ENCODE measurements around the gene TEX13D.

TEX13D gene

GRCh38 chrX:124346877-124347241 is 14.4 kb downstream of the TEX13D start:
- no peak overlapping the region for H3K4me3 ChIP-seq (replicated peaks; ENCODE audit: insufficient read depth, low read length)
- TF ChIP-seq REST (IDR thresholded peaks at IDR 0.05; ENCODE audit: insufficient replicate concordance, low read depth), result no peak
- no peak for TF ChIP-seq GABPA (IDR thresholded peaks at IDR 0.05; ENCODE audit: low read depth)
- TF ChIP-seq CTCF (IDR thresholded peaks at IDR 0.05; ENCODE audit: insufficient read depth, low read length), result no peak
- TF ChIP-seq POLR2AphosphoS5 (IDR thresholded peaks at IDR 0.05; ENCODE audit: low read depth), result no peak
- TF ChIP-seq SPI1 (IDR thresholded peaks at IDR 0.05; ENCODE audit: borderline replicate concordance, low read depth), result no peak
- H3K27ac ChIP-seq (replicated peaks), result no peak overlapping the region
- no peak for DNase-seq (ENCODE audit: low read depth in 1 of 2, low spot score in 1 of 2)
- H3K27me3 ChIP-seq (ENCODE audit: insufficient read depth, poor library complexity, severe bottlenecking), result no peaks in the 10 kb centered on the region

GRCh38 chrX:124347242-124347641 is 14.8 kb downstream of the TEX13D start:
- DNase-seq (ENCODE audit: low read depth in 1 of 2, low spot score in 1 of 2), result no peak
- Histone ChIP-seq H3K27ac (replicated peaks) (no peak overlapping the region), H3K4me3 (replicated peaks; ENCODE audit: insufficient read depth, low read length) (no peak overlapping the region), H3K27me3 (ENCODE audit: insufficient read depth, poor library complexity, severe bottlenecking) (no peaks in the 10 kb centered on the region)
- no peak for TF ChIP-seq POLR2AphosphoS5 (IDR thresholded peaks at IDR 0.05; ENCODE audit: low read depth)
- TF ChIP-seq REST (IDR thresholded peaks at IDR 0.05; ENCODE audit: insufficient replicate concordance, low read depth), result no peak
- no peak for TF ChIP-seq SPI1 (IDR thresholded peaks at IDR 0.05; ENCODE audit: borderline replicate concordance, low read depth)
- TF ChIP-seq GABPA (IDR thresholded peaks at IDR 0.05; ENCODE audit: low read depth), result no peak
- TF ChIP-seq CTCF (IDR thresholded peaks at IDR 0.05; ENCODE audit: insufficient read depth, low read length), result no peak

GRCh38 chrX:124348182-124348581 is 15.7 kb downstream of the TEX13D start:
- Histone ChIP-seq H3K27me3 (ENCODE audit: insufficient read depth, poor library complexity, severe bottlenecking) (no peaks in the 10 kb centered on the region), H3K27ac (replicated peaks) (no peak overlapping the region), H3K4me3 (replicated peaks; ENCODE audit: insufficient read depth, low read length) (no peak overlapping the region)
- no peak for DNase-seq (ENCODE audit: low read depth in 1 of 2, low spot score in 1 of 2)
- TF ChIP-seq SPI1 (IDR thresholded peaks at IDR 0.05; ENCODE audit: borderline replicate concordance, low read depth) (no peak), GABPA (IDR thresholded peaks at IDR 0.05; ENCODE audit: low read depth) (no peak), REST (IDR thresholded peaks at IDR 0.05; ENCODE audit: insufficient replicate concordance, low read depth) (no peak), CTCF (IDR thresholded peaks at IDR 0.05; ENCODE audit: insufficient read depth, low read length) (no peak), POLR2AphosphoS5 (IDR thresholded peaks at IDR 0.05; ENCODE audit: low read depth) (no peak)
